NCI-H146 treated with DMSO at 0.1 percent for 48 hours (cell line): ENCODE results near the gene AHCYL2.
"Not testable (repeated sequence)": the region's sequence is repeated elsewhere in the genome, so short reads cannot be mapped to it uniquely, and the experiment has no call there.

ENCODE experiments used
- DNase-seq: peaks from one replicate; lab custom pipeline; 2025; ENCODE audit not compliant: unreplicated experiment; lab: John Stamatoyannopoulos, UW

The AHCYL2 gene

DNA sequence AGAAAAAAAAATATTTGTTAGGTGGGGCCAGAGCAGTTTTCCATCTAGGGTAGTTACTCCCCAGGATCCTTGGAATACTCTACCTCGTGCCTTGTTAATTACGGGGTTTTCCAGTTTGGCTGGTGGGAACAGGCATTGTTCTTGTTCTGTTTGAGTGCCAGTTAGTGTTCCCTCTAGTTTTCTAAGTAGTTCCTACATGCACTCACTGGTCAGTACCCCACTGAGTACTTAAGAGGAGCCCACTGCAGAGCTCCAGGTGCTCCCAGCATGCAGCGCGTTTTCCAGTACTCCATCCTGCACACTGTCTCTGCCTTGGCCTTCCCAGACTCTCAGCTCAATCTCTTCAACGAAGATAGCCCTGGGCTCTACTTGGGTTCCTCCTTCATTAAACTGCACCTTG is 58.0 kb downstream of the AHCYL2 start:
- no peak for DNase-seq

DNA sequence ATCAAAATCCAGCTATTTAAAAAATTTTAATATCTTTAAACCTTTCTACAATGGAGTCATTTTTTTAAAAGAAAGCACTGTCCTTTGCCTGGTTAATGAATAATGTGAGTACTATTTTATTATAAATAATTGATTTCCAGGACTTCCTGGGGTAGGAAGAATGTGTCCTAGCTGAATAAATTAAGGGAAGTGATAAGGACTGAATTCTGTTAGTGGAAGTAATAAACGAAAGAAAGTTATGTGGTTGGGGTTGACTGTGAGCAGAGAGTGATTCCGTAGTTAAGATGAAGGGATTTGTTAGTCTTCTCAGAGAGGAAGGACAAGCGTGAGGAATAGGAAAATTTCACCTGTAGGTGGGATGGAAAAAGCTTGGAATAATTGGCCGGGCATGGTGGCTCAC is 59.1 kb downstream of the AHCYL2 start:
- no peak for DNase-seq

DNA sequence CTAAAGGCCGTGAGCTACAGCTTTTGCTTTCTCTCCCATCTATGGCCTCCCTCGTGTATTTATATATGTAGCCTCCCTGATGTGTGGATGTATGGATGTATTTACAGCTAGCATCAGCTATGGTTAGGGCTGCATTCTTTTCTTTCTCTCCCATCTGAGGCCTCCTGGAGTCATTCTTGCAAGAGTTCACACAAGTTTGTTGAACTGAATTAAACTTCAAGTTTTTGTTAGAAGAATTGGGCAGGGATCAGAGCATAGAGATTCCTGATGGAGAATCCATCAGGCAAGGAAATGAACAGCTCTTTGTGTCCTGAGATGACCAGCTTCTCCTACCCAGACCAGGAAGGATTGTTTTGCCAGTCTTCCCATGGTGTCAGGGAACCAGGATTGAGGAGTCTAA is 60.3 kb downstream of the AHCYL2 start:
- DNase-seq, result no peak

DNA sequence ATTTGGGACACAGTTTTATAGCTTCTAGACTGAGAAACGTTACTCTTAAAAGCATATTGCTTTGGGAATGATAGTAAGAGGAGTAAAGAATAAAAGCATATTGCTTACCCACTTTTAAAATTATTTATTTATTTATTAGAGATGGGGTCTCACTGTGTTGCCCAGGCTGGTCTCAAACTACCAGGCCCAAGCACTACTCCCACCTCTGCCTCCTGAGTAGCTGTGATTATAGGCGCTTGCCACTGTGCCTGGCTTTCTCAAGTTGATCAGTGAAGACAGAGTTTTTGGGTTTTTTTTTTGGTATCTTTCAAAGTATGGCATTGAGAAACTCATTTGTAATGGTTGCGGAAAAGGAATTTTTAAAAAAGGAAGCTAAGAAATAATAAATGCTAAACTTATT is 68.0 kb downstream of the AHCYL2 start:
- no peak for DNase-seq

DNA sequence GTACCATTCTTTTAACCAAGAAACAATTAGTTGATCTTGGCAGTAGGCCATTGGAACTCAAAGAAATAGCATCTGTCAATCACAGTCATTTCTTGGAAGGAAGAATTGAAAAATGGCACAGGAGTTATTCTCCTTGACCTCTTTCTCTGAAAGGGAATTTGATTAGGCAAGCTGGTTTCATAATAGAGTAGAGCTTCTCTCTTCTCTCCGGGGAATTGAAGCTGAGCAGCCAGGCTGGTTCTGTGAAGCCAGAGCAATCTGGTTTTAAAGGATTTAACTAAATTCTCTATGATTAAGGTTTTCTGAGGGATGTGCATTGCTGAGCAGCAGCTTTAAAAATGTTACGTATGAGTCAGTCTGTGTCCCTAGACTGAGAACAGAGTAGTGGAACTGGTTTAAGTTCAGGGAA is 70.2 kb downstream of the AHCYL2 start:
- DNase-seq, result no peak

DNA sequence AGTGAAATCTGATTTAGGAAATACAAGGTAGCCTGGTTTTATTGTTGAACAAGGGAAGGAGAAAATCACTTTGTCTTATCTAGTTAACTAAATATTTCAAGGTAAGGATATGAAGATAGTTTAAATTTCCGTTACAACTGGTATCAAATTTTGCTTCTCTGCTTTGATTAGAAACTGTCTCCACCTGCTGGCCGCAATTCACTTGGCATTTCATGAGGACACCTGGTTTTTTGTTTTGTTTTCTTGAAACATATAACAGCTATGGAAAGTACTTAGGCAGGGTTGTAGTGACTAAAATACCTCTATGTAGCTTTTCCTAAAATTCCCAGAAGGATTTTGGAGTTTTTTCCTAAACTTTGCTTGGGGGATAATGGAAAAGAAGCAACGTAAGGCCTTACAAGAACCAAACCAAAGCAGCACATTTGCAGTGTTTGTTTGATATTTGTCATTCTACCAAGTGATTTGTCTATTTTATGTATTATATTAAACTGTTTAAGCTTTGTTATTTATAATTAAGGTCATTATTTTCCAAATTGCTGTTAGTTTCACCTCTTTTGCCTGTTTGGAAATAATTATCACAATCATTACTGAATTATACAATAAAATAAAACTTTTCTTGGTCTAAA is 73.6 kb downstream of the AHCYL2 start:
- DNase-seq, result peak; percentile 32

DNA sequence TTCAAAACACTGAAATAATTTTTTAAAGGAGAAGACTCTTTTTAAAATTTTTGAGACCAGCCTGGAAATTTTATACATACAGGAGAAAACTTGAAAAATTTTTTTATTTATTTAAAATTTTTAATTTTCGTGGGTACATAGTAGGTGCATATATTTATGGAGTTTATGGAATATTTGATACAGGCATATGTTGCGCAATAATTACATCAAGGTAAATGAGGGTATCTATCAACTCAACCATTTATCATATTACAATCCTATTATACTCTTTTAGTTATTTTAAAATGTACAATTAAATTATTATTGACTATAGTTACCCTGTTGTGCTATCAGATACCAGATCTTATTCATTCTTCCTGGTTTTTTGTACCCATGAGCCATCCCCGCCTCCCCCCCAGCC is 75.1 kb downstream of the AHCYL2 start:
- DNase-seq, result no peak

DNA sequence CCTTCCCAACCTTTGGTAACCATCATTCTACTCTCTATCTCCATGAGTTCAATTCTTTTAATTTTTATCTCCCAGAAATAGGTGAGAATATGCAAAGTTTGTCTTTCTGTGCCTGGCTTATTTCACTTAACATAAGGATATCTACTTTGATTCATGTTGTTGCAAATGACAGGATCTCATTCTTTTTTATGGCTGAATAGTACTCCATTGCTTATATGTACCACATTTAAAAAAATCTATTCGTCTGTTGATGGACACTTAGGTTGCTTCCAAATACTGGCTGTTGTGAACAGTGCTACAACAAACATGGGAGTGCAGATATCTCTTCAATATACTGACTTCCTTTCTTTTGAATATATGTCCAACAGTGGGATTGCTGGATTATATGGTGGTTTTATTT is 75.5 kb downstream of the AHCYL2 start:
- DNase-seq, result not testable (repeated sequence)

DNA sequence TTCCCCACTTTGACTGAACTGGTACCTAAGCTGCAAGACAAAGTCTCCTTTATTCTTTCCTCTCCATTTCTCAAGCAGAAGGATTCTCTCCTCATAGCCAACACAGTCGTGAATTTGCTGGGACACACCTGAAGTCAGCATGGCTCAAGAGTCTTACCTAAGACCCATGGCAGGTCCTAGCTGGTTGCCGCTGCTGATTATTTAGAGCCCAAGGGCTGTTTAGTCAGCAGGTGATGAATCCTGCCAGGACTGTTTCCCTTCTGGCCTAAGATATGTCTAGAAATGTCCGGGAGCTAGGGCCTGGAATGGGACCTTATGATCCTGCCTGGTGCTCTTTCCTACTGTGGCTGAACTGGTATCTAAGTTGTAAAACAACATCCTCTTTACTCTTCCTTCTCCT is 82.8 kb downstream of the AHCYL2 start:
- no peak for DNase-seq

DNA sequence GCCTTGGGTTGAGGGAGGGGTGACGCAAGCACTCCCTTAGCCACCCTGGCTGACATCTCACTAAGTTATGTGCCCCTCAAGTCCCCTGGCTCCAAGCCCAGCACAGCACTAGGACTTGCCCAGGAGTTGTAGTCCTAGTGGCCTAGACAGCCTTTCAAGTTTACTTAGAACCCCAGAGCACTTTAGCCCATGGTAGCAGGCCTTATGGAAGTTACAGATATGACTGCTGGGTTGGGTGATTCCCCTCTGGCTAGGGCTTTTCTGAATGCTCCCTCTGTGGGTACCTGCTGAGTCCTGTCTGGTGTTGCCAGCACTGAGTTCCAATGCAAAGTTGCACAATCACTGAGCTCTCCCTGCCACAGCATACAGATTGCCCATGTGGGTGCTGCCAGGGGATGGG is 83.2 kb downstream of the AHCYL2 start:
- DNase-seq, result no peak

DNA sequence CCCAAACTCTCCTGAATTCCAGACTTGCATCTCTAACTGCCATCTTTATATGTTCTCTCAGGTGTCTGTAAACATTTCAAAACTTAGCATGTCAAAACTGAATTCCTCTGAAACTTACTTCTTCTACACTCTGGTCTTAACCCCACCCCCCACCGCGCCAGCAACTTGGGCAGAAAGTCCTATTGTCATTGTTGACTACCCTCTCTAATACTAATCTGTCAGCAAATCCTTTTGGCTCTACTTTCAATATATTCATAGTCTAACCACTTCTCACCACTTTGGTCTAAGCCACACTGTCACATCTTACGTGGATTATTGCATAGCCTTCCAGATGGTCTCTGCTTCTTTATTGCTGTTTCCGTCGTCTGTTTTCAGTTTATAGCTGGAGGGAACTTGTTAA is 86.6 kb downstream of the AHCYL2 start:
- no peak for DNase-seq

DNA sequence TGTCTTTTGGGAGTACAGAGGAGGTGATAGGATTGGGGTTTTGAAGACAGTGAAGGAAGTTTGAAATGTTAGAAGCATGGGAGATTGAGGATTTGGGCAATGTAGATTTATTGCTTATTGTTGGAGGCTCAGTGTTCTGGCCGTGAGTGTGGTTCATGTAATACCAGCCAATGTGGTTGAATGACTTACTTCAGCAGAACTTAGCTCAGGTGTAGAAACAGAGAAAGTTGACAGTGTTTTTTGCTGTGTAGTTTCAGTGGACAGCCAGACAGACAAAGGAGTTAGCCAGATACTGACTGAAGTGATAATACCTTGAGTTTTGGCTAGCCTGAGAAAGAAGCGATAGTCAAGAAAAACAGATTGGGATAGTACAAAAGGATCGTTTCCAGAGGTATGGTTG is 88.5 kb downstream of the AHCYL2 start:
- DNase-seq, result no peak

DNA sequence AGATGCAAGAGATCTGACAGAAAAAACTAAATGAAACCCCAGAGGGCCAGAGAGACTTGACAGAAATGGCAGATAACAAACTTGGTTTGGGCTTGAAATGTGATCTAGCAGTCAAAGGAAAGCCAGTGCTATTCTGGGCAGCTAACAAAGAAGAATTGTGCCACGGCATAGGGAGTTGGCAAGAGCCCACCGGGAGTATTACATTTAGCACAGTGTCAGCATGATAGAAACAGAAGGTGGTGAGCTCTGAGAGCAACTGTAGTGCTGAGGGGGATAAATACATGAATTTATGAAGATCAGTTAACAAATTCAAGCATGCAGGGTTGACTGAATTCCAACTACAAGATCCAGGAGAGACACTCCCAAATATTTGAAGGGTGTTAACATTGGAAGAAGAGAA is 91.1 kb downstream of the AHCYL2 start:
- DNase-seq, result no peak

DNA sequence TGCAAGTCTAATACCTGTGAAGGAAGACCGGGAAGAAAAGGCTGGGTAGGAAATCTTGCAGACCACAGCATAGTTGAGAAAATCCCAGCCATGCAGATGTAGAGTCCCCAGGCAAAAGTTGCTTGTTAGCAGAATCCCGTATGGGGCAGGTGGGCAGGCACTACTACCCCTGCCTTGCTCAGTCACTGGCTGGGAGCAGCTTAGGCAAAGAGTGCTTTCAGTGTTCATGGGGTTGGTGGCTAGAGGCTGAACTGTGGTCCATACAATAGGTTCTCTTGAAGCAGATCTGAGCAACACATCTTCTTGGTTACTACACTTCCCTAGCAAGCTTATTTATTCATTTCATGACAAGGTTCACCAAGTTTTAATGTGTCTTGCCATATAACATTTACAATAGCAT is 92.6 kb downstream of the AHCYL2 start:
- DNase-seq, result no peak

DNA sequence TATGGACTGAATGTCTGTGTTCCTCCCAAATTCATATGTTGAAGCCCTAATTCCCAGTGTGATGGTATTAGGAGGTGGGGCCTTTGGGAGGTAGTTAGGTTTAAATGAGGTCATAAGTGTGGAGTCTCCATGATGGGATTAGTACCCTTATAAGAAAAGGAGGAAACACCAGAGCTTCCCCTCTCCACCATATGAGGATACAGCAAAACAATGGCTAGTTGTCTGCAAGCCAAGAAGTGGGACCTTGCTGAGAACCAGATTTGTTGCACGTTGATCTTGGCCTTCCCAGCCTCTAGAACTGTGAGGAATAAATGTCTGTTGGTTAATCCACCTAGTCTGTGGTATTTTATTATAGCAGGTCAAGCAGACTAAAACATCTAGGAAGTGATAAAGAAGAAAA is 102.2 kb downstream of the AHCYL2 start:
- DNase-seq, result no peak

DNA sequence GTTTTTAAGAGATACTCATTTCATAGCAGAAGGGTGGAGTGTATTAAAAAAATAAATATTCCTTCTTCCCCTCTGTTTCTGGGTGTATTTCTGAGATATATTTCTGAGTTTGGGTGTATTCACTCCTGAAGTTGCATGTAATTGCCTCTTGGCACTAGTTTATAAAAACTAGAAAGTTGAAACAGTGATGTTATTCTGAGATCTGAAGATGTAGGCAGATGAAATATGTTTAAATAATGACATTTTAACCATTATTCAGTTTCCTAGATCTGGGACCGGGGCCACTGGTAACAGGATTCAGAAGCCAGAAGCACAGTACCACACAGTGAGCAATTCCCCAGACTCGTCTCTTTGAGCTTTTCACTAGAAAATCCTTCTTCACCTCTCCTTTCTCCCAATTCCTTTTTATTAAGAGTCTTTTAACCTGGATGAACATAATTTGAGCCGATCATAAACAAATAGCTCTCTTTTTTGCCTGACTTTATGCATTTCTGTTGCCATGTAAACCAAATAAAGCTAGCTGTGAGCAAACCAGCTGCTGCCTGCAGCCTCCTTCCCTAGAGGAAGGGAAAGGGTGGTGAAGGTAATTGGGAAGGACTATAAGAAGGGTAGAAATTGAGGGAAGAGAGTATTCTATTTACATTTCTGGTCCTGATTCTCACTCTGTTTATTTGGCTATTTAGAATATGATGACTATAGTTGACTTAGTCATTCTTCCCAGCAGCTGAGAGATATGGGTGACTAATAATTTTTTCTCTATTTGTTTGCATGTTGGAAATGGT is 107.6 kb downstream of the AHCYL2 start:
- DNase-seq, result no peak

DNA sequence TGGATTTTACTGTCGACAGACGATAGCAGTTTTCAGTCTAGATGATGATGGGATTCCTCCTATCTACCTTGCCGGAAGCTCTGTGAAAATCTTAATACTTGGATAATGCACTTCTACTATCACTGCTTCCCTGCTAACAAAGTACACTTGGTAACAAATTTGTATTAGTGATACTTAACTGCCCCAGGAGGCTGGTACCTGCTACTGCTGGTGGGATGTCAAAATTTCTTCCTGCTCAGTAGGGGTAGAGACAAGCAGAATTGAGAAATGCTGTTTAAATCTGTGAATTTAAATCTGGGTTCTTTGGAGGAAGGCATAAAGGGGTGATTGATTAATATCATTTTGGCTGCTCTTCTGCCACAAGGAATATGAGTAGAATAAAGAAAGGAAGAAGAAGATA is 109.6 kb downstream of the AHCYL2 start:
- no peak for DNase-seq

DNA sequence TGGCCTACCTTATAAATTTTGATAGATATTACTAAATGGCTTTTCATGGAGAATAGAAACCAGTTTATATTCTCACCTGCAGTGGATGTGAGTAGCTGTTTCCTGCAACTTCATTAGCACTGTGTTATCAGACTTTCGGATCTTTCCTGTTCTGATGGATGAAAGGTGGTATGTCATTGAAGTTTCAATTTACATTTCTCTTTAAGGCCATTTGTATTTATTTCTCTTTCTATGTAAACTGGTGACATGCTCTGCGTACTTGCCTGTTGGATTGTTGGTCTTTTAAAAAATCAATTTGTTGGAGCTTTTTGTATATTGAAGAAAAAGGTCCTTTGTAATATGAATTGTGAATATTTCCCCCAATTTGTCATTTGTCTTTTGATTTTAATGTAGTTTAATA is 113.6 kb downstream of the AHCYL2 start:
- DNase-seq, result no peak

DNA sequence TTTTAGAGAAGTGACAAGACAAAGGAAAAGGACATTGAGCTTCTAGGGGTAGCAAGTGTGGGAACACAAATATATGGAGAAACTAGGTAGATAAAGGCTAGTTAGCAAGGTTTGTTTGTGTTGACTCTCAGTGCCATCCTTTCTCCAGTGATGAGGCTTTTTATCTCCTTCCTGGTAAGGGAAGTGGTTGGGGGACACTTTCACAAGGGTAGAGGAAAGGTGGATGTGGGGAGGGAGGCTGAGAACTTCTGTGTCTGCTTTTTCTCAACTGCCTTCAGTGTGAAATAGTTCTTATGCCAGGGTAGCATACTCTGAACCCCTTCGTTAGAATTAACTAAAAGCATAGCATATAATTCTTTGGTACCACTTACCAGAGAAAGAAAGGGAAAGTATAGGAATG is 116.4 kb downstream of the AHCYL2 start:
- DNase-seq, result no peak

DNA sequence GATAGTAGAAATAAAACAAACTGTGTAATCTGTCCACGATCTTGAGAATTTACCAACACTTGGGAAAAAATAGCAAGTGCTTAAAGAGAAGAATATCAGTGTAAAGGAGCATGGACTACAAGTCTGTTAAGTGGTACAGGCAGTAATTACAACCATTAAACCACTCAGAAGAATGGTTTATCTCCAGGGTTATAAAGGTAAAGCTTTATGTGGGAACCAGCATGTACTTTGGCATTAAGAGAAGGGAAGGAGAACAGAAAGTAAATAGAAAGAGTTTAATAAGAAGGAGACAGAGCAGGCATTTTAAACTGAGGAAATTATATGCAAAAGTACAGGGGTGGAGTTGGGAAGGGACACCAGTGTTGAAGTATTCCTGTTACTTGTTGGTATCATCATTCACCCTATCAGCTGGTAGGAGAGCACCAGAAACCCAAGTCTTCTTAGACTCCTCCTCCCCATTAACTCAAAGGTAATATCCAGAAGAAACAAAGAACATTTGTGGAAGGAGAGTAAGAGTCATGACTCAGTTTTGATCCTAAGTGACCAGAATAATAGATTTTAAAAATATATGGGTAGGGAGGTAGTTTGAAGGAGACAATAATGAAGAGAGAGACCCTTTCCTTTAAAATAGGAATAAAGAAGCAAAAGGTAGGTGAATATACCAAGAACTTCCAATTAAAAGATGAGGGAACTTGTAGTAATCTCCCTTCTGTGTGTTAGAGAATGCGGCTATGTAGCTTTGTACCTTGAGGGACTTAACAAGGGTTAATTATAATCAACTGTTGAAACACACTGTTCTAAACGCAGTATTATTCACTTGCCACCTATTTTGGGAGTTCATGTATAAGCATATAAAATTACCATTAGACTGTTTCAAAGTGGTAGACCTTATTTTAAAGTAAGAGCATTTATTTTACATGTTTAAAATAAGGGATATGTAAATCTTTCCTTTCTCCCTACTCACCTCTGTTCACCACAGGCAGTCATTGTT is 117.3 kb downstream of the AHCYL2 start:
- no peak for DNase-seq

DNA sequence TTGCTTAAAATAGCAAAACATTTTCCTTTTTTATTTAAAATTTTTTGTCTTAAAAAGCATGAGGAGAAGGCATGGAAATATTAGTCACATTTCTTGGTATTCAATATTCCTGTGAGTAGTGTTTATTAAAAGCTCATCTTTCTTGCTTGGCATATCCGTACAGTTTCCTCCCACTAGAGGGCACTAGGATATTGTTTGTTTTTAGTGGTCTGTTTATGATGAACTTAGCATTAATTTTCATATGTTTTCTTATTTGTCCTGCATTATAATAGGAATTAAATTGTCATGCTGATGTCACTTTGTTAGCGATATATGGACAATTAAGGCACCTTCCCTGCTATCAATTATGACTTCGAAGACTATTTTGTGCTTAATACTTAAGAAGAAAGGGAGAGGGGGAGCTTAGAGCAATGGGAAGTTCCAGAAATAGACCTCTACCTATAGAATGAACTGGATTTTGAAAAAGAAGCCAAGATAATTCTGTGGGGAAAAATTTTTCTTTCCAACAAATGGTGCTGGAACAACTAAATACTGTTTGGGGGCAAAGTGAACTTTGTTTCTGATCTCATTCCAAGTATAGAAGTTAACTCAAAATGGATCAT is 118.4 kb downstream of the AHCYL2 start:
- DNase-seq, result peak; percentile 21
